Measurements from ENCODE around the gene BAIAP2L2. TPM values are rescaled to one million over a fixed set of nuclear protein-coding genes. Genes with fewer than 3 reads are reported as not detected.
A peak's percentile ranks its signal among the peaks of the same experiment; 100 is the strongest.

Gene BAIAP2L2
- total RNA-seq, 1 donor = 1.1 TPM

DNA sequence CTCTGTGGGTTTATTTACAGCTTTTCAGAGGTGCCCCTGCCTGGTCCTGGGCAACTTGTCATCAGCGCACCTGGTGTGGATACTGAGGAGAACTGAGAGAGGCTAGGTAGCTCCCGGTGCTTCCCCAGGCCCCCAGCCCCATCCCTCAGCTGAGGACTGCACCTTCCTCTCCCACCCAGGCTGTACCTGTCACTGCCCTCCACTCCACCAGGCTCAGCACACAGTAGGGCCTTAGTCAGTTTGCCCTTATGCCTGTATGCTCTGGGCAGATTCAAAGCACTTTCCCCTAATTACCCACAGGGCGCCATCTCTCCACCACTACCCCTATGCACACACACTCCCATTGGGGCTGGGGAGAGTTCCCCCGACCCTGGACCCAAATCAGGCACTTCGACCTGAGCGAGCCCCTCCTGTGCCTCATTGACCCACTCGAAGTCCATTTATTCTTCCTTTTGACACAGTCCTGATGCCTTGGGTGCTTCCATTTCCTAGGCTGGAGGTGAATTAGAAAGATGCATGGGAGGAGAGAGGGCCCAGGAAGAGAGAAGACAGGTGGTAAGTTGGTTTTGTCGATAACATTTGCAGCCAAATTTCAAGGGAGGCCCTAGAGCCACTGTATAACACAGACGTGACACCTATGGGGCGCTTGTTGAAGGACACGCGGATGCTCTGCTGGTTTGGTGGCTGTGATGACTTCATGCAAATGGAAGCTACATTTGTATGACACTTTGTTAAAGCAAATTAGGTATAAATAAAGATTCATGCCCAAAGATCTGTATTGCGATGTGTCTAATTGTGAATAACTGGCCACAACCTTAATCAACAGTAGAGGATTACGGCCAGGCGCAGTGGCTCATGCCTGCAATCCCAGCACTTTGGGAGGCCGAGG, 67.1 kb downstream of the BAIAP2L2 start:
- no peaks in the 10 kb centered on the region for H3K36me3 ChIP-seq (ENCODE audit: insufficient read depth, low read length)
- no peaks in the 10 kb centered on the region for H4K20me1 ChIP-seq (ENCODE audit: insufficient read depth, low read length)
- no peaks in the 10 kb centered on the region for H3K9me3 ChIP-seq (ENCODE audit: low read depth, low read length)
- no peaks in the 10 kb centered on the region for H3K27me3 ChIP-seq (ENCODE audit: insufficient read depth, low read length)
- no peak overlapping the region for H3K4me2 ChIP-seq (ENCODE audit: insufficient read depth, low read length)
- H3K4me3 ChIP-seq (ENCODE audit: insufficient read depth, low read length) = no peak overlapping the region
- H2AFZ ChIP-seq (ENCODE audit: low read length) = no peak overlapping the region
- no peaks in the 10 kb centered on the region for H3K4me1 ChIP-seq (ENCODE audit: insufficient read depth, low read length)
- TF ChIP-seq CTCF (IDR thresholded peaks at IDR 0.05; ENCODE audit: extremely low read depth, low read depth, low read length) = no peak
- no peaks in the 10 kb centered on the region for H3K79me2 ChIP-seq (ENCODE audit: insufficient read depth, low read length)
- no peak overlapping the region for H3K27ac ChIP-seq (ENCODE audit: low read depth, low read length)
- DNase-seq (ENCODE audit: insufficient read length, low spot score, missing footprints) = peak; percentile 42

DNA sequence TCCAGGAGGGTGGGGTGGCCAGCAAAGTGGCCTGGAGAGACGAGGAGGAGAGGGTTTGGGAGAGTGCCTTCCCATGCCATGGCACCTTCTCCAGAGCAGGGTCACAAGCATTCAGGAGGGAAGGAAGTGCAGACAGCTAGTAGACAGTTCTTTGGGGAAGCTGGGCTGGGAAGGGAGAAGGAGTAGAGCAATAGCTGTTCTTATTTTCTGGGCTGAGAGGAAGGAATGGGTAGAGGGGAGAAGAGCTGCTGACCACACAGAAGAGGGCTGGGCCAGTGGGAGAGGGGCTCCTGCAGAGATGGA, 68.0 kb downstream of the BAIAP2L2 start:
- TF ChIP-seq CTCF (IDR thresholded peaks at IDR 0.05; ENCODE audit: extremely low read depth, low read depth, low read length) = no peak
- H3K79me2 ChIP-seq (ENCODE audit: insufficient read depth, low read length) = no peaks in the 10 kb centered on the region
- H4K20me1 ChIP-seq (ENCODE audit: insufficient read depth, low read length) = no peaks in the 10 kb centered on the region
- no peaks in the 10 kb centered on the region for H3K4me1 ChIP-seq (ENCODE audit: insufficient read depth, low read length)
- H3K9me3 ChIP-seq (ENCODE audit: low read depth, low read length) = no peaks in the 10 kb centered on the region
- no peak for DNase-seq (ENCODE audit: insufficient read length, low spot score, missing footprints)
- H3K4me2 ChIP-seq (ENCODE audit: insufficient read depth, low read length) = no peak overlapping the region
- H3K27ac ChIP-seq (ENCODE audit: low read depth, low read length) = no peak overlapping the region
- H3K4me3 ChIP-seq (ENCODE audit: insufficient read depth, low read length) = no peak overlapping the region
- H2AFZ ChIP-seq (ENCODE audit: low read length) = no peak overlapping the region
- H3K27me3 ChIP-seq (ENCODE audit: insufficient read depth, low read length) = no peaks in the 10 kb centered on the region
- H3K36me3 ChIP-seq (ENCODE audit: insufficient read depth, low read length) = no peaks in the 10 kb centered on the region

GRCh38 chr22:38041760-38042487, 68.6 kb downstream of the BAIAP2L2 start:
- H3K27ac ChIP-seq (ENCODE audit: low read depth, low read length) = no peak overlapping the region
- H4K20me1 ChIP-seq (ENCODE audit: insufficient read depth, low read length) = no peaks in the 10 kb centered on the region
- H3K4me2 ChIP-seq (ENCODE audit: insufficient read depth, low read length) = no peak overlapping the region
- H3K36me3 ChIP-seq (ENCODE audit: insufficient read depth, low read length) = no peaks in the 10 kb centered on the region
- no peaks in the 10 kb centered on the region for H3K4me1 ChIP-seq (ENCODE audit: insufficient read depth, low read length)
- H3K4me3 ChIP-seq (ENCODE audit: insufficient read depth, low read length) = no peak overlapping the region
- no peaks in the 10 kb centered on the region for H3K79me2 ChIP-seq (ENCODE audit: insufficient read depth, low read length)
- H3K27me3 ChIP-seq (ENCODE audit: insufficient read depth, low read length) = no peaks in the 10 kb centered on the region
- peak; percentile 26 for DNase-seq (ENCODE audit: insufficient read length, low spot score, missing footprints)
- H2AFZ ChIP-seq (ENCODE audit: low read length) = no peak overlapping the region
- TF ChIP-seq CTCF (IDR thresholded peaks at IDR 0.05; ENCODE audit: extremely low read depth, low read depth, low read length) = no peak
- no peaks in the 10 kb centered on the region for H3K9me3 ChIP-seq (ENCODE audit: low read depth, low read length)
